Right renal pelvis (tissue), 4 donors: ENCODE data around the gene COG6. TPM values are rescaled to one million over a fixed set of nuclear protein-coding genes. Genes with fewer than 3 reads are reported as not detected.
A peak's percentile ranks its signal among the peaks of the same experiment; 100 is the strongest.

Experiments used
- DNase-seq, 4 donors: peaks; one replicate each; pipeline ENCODE4 v3.0.0-alpha.2; 2013; ENCODE audit warnings: low read depth in 4 of 4, low spot score in 3 of 4, missing footprints in 1 of 4
- polyA plus RNA-seq, 4 donors: library from polyadenylated mRNA; unstranded; fragments of 120-200 nt; gene quantifications; one replicate each; pipeline ENCODE4 v1.2.1, GENCODE V29; 2013; ENCODE audit not compliant: insufficient read length in 4 of 4

COG6 gene
- polyA plus RNA-seq, 4 donors, result 32.4 to 43.5 (median 41.2) TPM

DNA sequence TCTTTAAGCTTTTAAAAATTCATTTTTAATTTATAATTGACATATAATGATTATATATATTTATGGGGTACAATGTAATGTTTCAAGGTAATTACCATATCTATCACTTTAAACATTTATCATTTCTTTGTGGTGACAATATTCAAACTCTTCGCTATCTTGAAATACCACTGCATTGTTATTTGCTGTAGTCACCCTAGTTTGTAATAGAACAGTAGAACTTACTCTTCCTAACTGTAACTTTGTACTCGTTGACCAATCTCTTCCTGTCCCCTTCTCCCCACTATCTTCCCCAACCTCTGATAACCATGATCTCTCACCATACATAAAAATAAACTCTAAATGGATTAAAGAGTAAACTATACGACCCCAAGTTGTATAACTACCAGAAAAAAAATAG, 20.4 kb downstream of the COG6 start:
- DNase-seq, result no peak

- DNase-seq, result peak in 2 of 4 donors; percentile 8 to 31
Observed at GRCh38 chr13:39676315-39676876, 20.9 kb downstream of the COG6 start.

DNA sequence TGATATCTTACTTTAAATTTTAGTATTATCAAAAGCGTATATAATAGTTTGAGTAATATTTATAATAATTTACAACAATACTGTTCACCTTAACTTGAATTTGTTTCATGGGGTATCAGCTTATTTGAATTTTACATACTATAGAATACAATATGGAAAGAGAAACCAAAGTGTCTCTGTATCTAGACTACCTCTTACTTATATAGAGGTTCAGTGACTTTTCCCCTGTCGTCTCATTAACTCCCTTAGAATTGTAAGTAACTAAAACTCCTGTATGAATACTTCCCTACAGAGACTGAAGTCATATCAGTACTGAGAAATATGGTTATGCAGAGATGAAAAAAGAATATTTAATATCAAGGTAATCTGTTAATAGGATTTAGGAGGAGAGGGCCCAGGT, 26.8 kb downstream of the COG6 start:
- DNase-seq, result no peak

- DNase-seq, result no peak
Observed at GRCh38 chr13:39682788-39683187, 27.3 kb downstream of the COG6 start.

GRCh38 chr13:39684531-39685137, 29.2 kb downstream of the COG6 start:
- peak in 2 of 4 donors; percentile 11 to 20 for DNase-seq

DNA sequence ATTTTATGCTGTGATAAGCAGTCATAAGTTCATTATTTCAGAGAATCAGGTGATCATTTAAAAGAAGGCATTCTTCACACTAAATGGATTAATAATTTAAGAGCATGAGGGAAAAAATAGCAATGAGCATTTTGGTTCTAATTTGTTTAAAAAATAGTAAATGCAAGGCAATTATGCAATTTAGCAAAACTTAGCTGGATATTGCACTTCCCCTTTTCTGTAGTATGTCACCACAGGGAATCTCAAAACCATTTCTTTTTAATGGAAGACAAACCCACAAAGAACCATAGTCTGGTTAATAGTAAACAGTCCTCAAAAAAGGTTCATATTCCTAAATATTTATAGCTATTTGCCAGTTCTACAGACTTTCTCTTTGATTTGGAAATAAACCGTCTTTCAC, 30.2 kb downstream of the COG6 start:
- no peak for DNase-seq

- DNase-seq, result no peak
Observed at GRCh38 chr13:39688278-39688677, 32.8 kb downstream of the COG6 start.

GRCh38 chr13:39688699-39689405, 33.4 kb downstream of the COG6 start:
- no peak for DNase-seq

DNA sequence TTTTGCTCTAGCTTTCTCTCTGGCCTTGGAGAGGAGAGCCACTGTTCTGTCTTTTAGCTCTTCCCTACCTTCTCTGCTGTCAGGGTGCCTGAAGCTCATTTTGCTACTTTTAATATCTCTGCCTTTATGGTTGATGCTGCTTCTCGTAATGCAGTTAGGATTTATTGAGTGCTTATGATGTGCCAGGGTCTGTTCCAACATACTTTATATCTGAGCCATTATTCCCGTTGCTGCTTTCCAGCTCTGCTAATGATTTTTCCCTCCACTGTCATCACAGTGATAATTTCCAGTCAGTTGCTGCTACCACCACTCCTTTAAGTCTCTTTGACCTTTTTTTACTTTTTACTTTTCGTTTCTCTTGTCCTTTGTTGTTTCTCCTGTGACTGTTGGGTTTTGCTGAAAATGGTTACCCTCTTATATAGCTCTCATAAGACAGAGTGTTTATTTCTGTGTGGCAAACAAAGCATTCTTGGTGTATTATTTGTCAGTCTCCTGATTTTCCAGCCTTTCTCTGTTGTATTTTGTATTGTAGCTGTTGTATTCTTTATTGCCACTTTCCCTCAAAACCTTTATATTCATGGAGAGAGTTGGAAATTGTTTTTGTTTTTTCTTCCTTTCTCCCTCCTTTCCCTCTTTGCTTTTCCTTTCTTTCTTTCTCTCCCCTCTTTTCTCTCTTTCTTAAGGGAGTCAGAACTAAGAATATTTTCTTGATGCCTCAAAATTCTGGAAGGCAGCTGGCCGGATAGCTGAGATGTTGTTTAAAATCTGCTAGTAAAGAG, 37.4 kb downstream of the COG6 start:
- DNase-seq, result no peak

DNA sequence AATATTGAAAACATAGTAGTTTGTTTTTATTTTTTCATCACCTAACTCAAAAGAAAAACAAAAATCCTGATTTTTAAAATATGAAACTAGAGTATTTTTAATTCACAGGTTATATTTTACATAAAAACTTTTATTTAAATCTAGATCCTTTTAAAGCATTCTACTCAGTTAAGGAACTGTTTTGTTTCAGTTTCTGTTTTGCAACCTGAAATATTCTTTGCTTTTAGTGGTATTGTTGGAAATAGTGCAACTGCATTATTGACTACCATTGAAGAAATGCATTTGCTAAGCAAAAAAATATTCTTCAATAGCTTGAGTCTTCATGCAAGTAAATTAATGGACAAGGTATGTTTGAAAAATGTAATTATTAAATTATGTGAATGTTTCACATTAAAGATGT, 43.8 kb downstream of the COG6 start:
- no peak for DNase-seq

DNA sequence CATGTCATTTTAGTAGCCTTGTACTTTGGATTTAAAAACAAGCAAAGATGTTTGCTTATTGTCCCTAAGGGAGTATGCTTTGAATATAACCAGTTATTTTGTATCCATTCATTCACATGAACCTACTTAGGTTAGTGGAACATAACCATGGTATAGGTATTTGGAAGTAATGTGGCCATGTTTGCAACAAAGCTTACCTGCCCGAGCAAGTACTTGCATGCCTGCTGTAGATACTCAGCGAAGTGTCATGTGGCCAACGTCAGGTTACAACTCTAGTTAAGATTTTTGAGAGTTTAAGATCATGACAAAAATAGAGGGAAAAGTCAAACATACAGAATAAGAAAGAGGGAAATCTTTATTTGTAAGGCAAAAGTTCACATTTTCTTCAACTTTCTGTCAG, 57.2 kb downstream of the COG6 start:
- DNase-seq, result no peak

- no peak for DNase-seq
Observed at GRCh38 chr13:39729156-39729555, 73.7 kb downstream of the COG6 start.

DNA sequence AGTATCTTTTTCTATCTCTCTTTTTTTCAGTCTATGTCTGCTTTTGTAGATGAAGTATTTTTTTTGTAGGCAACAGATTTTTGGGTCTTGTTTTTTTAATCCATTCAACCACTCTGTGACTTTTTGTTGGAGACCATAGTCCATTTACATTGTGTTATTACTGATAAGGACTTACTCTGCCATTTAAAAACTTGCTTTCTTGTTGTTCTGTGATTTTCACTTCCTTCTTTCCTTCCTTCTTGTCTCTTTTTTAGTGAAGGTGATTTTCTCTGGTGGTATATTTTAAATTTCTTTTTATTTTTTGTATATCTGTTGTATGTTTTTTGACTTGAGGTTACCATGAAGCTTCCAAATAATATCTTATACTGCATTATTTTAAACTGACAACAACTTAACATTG, 79.5 kb downstream of the COG6 start:
- DNase-seq, result no peak

- no peak for DNase-seq
Observed at GRCh38 chr13:39737047-39737446, 81.6 kb downstream of the COG6 start.

DNA sequence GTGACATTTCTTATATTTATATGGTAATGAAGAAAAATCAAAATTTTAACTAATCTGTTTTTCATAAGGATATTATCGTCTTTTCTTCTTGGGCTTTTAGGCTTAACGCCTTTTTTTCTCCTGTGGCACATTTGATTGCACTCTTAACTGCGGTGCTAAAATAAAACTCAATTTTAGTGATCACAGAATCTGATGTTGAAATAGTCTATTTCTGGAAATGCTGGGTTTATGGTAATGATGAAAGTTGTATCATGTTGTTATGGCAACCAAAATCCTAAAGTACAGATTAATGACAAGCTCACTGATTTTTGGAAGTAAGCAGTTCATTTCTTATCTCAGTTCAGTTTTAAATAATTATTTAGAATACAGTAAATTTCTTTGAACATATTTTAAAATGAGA, 85.3 kb downstream of the COG6 start:
- no peak for DNase-seq

DNA sequence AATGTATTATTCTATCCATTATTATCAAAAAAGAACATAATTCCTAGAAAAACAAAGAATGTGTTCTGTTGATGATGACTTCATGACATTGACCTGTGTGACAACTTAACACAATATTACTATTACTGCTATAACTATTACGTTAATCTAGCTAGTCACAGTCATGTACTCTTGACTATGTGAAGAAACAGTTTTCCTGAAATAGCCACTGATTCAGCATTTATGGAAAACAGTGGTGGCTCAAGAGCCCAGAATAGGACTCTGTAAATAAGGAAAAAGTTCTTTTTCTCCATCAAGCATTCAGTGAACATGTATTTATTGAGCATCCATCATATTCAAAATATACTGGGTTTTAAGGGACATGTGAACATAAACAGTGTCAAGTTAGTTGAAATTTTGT, 93.5 kb downstream of the COG6 start:
- DNase-seq, result no peak

DNA sequence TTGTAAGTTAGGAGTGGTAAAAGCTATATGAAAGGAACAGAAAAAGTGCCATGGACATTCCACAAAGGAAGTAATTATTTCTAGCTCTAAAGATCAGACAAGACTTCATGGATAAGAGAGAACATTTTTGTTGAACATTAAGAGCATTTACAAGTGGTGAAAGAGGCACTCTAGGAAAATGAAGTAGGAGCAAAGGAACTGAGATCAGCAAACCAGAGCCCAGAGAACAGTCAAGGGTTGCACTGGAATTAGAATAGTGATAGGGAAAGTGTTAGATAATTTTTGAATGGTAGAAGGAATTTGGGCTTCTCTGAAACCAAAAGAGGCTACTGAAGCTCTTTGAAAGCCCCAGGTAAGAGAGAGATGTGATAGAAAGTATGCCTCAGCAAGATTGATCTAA, 94.1 kb downstream of the COG6 start:
- no peak for DNase-seq

GRCh38 chr13:39751805-39752204, 96.3 kb downstream of the COG6 start:
- DNase-seq, result no peak

GRCh38 chr13:39760521-39760920, 105.1 kb downstream of the COG6 start:
- DNase-seq, result no peak

DNA sequence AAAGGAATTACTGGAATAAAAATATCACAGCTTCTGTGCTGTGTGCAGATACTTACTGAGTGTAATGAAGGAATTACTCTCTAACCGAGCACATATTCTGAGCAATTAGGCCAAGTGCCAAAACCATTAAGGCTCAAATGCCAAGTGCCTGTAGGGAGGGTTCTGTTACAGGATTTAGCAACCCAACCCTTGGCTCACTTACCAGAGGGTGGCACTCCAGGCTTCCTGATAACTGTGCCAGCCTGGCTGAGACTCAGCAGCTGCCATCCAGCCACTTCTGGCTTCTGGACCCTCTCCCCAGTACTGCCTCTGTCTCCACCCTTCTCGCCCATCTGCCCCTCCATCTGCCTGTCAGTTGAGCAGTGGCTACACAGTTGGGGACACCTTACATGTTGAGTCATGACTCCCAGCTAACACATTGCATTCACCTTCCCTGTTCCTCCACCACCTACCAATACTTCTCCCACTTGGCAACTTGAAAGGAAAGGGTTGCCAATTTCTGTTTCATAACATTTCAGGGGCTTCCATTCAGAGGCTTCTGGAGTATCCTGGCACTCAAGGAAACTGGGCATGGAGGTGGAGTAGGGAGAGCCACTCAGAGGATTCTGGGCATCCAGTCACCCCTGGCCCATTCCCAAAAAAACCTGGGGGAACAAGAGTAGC, 110.5 kb downstream of the COG6 start:
- peak in 1 of 4 donors; percentile 3 for DNase-seq
